CD4-positive, alpha-beta T cell treated with Interferon alpha-2 for 1 hour (primary cell): ENCODE data around the gene DAB2IP.

Experiments used
- DNase-seq, 2 donors: peaks; one replicate each; pipeline ENCODE4 v3.0.0-alpha.2; 2020 to 2022

Gene DAB2IP

DNA sequence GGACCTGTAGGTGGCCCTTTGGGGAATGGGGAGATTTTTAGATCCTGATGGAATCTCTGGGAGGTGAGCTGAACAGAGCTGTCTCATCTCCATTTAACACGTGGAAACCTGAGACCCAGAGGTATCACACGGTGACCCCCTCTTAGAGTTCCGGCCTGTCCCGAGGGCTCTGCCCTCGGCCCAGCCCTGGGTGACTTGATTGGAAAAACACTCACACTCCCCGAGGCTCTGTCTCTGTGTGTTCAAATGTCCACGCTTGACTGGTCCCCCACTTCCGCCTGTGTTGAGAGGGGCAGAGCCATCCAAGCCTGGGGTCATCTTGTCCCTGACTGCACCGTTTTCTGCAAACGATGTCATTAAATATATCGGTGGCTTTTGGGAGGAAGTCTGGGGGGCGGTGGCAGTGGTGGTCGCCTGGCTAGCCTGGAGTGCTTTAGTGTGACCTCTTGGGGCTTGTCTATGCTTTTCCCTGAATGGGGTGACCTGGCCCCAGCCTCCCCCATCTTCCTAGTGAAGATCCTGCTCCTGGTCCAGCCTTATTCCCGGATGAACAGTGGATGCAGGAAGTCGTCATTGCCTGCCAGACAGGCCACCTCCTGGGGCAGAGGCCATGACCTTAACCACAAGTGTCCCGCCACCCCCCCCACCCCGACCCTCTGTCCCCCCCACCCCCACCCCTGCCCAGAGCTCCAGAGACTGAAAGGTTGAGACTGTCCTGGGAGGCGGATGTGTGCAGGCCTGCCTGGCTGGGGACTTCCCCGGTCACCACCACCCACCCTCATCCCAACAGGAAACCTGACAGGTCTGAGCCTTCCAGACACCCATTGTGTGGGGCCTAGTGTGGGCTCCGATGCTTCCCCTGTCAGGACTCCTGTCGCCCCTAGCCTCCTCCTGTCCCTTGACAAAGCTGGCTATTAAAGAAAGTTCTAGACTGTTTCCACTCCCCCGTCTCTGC, 5.3 kb upstream of the DAB2IP start:
- no peak for DNase-seq

- no peak for DNase-seq
Observed at GRCh38 chr9:121646992-121647391, 4.4 kb upstream of the DAB2IP start.

- DNase-seq: no peak
Observed at GRCh38 chr9:121648172-121648571, 3.3 kb upstream of the DAB2IP start.

- no peak for DNase-seq
Observed at GRCh38 chr9:121648799-121649198, 2.6 kb upstream of the DAB2IP start.

GRCh38 chr9:121649476-121650216, 1.8 kb upstream of the DAB2IP start:
- DNase-seq: no peak

GRCh38 chr9:121650217-121651007, 1.0 kb upstream of the DAB2IP start:
- no peak for DNase-seq

- DNase-seq: no peak
Observed at GRCh38 chr9:121651008-121651294, 483 bp upstream of the DAB2IP start.

DNA sequence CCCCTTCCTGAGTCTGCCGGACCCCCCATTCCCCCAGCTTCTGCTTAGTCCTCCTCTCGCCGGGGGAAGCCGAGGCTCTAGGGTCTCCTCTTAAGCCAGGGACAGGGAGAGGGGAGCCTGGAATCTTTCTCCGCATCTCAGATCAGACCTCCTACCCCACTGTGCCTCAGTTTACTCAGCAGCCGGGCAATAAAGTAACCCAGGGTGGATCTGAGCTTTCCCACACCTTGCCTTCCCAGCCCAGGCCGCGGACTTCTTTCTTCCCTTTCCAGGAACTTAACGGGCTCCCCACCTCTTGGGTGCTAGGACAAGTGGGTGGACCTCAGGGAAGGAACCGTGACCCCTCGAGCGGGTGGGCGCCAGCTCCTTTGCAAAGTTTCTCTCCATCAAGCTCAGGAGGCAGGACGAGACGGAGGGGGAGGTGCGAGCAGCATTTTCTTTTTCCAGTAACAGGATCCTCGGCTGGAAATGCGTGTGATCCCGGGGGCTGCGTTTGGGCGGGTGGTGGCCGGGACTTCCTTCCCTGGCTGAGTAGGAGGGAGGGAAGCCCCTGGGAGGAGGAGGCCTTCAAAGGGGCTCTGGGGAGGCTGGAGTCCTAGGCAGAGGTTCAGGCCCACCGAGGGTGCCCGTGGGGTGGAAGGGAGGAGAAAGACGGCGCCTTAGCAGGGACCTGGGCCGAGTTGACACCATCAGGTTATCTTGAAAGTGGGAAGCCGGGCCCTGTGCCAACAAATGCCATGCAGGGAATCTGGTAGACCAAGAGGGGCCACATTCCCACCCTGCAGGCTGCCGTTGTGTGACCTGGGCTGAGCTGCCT, 795 bp downstream of the DAB2IP start:
- no peak for DNase-seq

GRCh38 chr9:121652838-121653231, 1.4 kb downstream of the DAB2IP start:
- no peak for DNase-seq

DNA sequence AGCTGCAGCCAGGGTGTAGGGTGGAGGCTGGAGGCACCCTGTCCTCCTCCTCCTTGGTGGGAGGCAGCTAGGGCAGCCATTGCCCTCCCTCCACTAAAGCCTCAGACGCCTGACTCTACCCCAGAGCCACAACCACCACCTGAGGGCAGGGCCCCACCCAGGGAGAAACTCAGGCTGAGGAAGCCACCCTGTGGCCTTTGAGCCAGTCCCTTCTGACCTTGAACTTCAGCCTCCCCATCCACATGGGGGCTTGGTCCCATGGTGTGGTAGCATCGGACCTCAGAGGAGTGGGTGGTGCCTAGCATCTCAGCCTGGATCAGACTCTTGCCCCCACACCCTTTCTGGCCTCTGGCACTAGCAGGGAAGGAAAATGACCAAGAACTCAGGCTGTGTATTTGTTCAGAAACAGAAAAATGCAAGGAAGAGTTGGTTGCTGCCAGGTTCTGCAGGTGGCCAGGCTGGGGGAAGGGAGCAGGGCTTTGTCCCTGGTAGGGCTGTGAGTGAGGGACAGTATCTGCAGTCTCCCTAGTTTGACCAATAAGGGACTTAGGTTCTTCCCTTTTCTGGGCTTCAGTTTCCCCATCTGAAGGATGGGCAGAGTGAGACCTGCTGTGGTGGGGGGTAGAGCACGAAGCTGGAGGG, 3.2 kb downstream of the DAB2IP start:
- no peak for DNase-seq

DNA sequence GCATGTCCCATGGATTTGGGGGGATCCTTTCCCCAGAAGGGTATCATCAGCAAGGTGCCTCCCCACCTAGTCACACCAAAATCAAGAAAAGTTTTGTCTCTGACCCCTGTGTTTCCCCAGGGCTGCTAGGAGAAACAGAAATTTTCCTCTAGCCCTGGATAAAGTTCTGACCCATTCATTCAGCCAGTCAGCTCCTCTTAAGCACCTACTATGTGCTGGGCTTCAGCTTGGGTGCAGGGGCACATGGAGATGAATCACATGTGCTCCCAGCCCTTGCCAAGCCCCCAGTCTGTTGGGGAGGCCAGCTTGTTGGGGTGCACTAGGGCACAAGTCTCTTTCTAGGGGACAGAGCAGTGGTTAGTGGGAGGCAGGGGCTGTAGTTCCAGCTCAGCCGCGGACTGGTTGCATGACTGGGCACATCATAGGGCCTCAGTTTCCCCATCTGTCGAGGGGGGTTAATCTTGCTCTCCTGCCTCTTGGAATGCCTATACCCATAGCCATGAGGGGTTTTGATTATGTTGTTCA, 3.9 kb downstream of the DAB2IP start:
- DNase-seq: no peak

- no peak for DNase-seq
Observed at GRCh38 chr9:121656941-121657470, 5.6 kb downstream of the DAB2IP start.

DNA sequence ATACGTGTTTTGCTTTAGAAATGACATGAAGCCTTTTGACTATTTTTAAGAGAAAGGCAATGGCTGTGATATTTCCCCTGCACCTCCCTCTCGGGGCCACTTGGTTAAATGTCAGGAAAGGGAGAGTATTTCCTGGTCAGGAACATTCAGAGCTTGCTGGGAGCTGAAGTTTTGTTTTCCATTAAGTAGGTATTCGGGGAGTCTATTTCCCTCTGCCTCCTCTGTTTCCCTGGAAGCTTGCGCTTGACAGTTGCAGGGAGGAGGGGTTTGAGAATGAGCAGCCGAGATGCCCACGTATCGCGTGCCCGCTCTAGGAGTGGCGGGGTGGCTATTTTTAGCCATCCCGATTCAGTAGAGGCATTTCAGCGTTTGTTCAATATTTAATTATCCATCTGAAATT, 6.7 kb downstream of the DAB2IP start:
- no peak for DNase-seq

GRCh38 chr9:121658591-121658990, 7.2 kb downstream of the DAB2IP start:
- DNase-seq: no peak

DNA sequence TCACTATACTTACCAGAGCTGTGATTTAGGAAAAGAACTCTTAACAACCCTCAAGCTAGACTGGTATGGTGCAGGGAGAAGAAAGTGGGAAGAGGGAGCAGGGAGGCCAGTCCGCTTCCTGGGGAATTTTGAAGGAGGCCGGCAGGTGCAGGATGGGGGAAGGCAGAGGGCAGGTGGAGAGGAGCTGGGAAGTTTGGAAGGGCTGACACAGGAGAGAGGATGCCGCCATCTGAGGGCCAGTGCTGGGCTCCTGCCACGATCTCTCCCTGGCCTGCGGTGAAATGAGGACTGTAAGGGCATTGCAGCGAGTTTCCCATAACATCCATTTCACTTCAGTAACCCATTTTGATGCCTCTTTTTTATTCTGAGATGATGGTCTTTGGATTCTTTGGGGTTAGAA, 8.9 kb downstream of the DAB2IP start:
- no peak for DNase-seq

DNA sequence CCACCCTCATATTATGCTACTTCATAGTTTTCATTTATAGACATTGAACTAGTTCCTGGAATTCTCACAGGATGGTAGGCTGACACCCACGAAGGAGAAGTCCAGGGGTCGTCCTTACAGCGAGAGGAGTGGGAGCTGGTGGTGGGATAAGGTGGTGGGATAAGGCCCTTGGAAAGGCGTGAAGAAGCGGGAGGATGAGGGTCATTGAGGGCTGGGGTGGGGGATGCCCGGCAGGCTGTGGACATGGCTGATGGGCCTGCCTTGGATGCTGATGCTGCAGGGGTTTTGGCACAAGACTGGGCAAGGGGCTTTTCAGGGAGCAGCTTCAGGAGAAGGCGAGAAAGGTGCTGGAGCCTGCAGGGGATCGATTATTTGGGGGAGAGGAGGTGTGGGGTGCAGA, 9.4 kb downstream of the DAB2IP start:
- DNase-seq: no peak

GRCh38 chr9:121661328-121661727, 9.9 kb downstream of the DAB2IP start:
- no peak for DNase-seq

- no peak for DNase-seq
Observed at GRCh38 chr9:121662359-121662758, 10.9 kb downstream of the DAB2IP start.

DNA sequence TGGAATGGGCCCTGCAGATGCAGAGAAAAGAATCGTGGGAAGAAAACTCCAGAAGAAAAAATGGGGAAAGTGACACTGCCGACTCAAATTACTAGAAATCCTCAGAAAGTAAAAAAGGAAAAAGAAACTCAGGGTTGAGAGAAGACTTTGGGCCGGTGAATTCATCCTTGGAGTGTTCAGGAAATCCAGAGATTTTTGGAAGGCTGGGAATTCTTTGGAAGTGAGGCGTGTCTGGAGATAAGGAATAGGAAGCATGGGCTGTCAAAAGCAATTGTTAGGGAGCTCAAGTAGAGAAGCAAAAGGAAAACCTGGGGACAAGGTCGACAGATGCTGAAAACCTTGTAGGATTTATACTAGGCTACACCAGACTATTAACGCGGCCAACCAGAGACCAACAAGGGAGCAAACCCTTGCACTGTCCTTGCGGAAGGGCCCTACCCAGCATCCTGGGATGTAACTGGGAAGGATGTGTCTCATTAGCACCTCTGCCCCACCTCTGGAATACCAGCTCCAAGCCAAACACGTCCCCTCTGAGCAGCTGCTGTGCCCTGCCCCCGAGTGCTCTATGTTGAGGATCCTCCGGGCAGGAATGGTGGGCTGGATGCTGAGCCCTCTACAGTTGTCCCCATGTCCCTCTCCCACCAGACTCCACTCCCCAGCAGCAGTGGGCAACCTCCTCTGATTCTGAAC, 11.6 kb downstream of the DAB2IP start:
- DNase-seq: no peak

DNA sequence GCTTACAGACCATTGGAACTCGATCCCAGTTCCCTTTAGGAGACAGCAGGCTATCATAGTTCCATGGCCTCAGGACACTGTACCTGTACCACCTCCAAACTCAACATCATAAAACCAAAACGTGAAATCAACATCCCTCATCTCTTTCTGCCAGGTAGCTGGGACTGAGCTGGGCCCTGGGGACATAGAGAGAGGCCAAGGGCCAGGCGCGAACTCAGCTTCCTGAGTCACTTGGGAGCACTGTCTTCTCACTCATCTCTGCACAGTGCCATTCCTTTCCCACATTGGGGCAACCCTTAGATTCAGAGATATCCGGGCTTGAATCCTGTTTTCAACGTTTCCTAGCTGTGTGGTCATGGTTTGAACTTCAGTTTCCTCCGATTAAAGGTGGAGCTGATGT, 12.2 kb downstream of the DAB2IP start:
- no peak for DNase-seq

GRCh38 chr9:121666294-121666693, 14.9 kb downstream of the DAB2IP start:
- DNase-seq: no peak
